SJSA1 (cell line): ENCODE measurements around the gene SERP1. TPM values are rescaled to one million over a fixed set of nuclear protein-coding genes. Genes with fewer than 3 reads are reported as not detected.

Experiments
- DNase-seq, 2 experiments: peaks; one replicate each; pipeline ENCODE4 v3.0.0-alpha.2; 2015 to 2020; ENCODE audit warnings: low spot score in 2 of 2, low read depth in 1 of 2
- H3K27ac ChIP-seq: fragments of 250-450 bp; sonication (Bioruptor Pico); 2 replicates; pipeline ENCODE4 v1.5.1; 2020; ENCODE audit warnings: mild to moderate bottlenecking, moderate library complexity
- H3K27me3 ChIP-seq: fragments of 250-450 bp; sonication (Bioruptor Pico); replicated peaks from 2 replicates; pipeline ENCODE4 v1.5.1; 2020; ENCODE audit warnings: mild to moderate bottlenecking, moderate library complexity
- H3K36me3 ChIP-seq: fragments of 250-450 bp; sonication (Bioruptor Pico); 2 replicates; pipeline ENCODE4 v1.5.1; 2020; ENCODE audit warnings: mild to moderate bottlenecking
- H3K4me1 ChIP-seq: fragments of 250-450 bp; sonication (Bioruptor Pico); replicated peaks from 2 replicates; pipeline ENCODE4 v1.6.1; 2021; ENCODE audit warnings: mild to moderate bottlenecking
- H3K4me3 ChIP-seq: fragments of 250-450 bp; sonication (Bioruptor Pico); 2 replicates; pipeline ENCODE4 v1.5.1; 2020; ENCODE audit warnings: mild to moderate bottlenecking
- H3K9me3 ChIP-seq: fragments of 250-450 bp; sonication (Bioruptor Pico); replicated peaks from 2 replicates; pipeline ENCODE4 v1.5.1; 2020; ENCODE audit warnings: mild to moderate bottlenecking
- total RNA-seq: library from RNA; depleted of rRNA; stranded (reverse); fragments of >200 nt; shearing (Covaris generic); gene quantifications from 2 replicates; pipeline ENCODE4 v1.2.3, GENCODE V29; 2014; rRNA removed

The SERP1 gene
- total RNA-seq, 1 experiment from 2014 or later, result 93.9 TPM

DNA sequence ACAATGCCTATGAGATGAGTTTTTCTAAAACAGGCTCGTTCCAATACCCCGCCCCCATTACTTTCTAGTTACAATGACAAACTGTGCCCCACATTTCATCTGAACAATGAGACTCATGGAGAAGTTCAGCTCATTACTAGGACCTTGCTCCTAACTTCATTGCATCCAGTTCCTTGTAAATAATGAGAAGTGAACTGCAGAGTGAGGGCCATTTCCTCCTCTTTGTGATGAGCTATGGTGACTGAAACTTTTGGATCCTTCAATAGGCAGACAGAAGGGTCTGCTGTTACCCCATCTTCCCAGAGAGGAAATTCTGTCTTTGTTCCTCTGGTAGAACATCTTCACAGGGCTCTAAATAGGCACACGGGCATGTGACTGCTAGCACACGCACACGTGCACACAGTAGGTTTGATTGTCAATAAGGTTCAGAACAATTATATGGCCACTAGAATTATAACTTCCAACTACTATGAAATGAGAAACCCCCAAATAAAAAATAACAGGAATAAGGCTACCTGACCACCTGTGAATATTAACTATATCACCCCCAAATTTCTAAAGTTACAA, 51.8 kb downstream of the SERP1 start:
- Histone ChIP-seq H3K27me3 (no peaks in the 10 kb centered on the region), H3K9me3 (no peaks in the 10 kb centered on the region), H3K36me3 (no peaks in the 10 kb centered on the region), H3K4me1 (peaks cover 14% of the 10 kb centered on the region), H3K4me3 (no peak overlapping the region), H3K27ac (no peak overlapping the region)
- DNase-seq, result no peak

Other genes with a start within 250 kb of the SERP1 start
- gene TSC22D2, start 138.2 kb downstream of the SERP1 start, total RNA-seq, result 11.3 and 11.9 TPM in 2 replicates
- 76.2 and 95.2 TPM in 2 replicates for gene EIF2A, start 291 bp upstream of the SERP1 start, total RNA-seq
- 79.7 and 181 TPM in 2 replicates for gene SELENOT, start 56.8 kb upstream of the SERP1 start, total RNA-seq
- not detected in 2 replicates for gene ERICH6, start 157.4 kb upstream of the SERP1 start, total RNA-seq
- gene SIAH2, start 216.7 kb upstream of the SERP1 start, total RNA-seq, result 22.7 and 24.6 TPM in 2 replicates